Kidney capillary endothelial cell (primary cell): ENCODE results near the gene HEATR1.
"Not testable (repeated sequence)": the region's sequence is repeated elsewhere in the genome, so short reads cannot be mapped to it uniquely, and the experiment has no call there.

ENCODE experiments used
- DNase-seq: peaks from one replicate; pipeline ENCODE4 v3.0.0-alpha.2; 2018; ENCODE audit warnings: low spot score

HEATR1 gene

GRCh38 chr1:236603991-236604904, at the start of gene HEATR1:
Gene HEATR1 (minus strand): TSS chr1:236604516. CDS start chr1:236604095, 421 bp downstream.
- DNase-seq: peak; percentile 89

- no peak for DNase-seq
Measured at GRCh38 chr1:236645016-236645680, 40.8 kb upstream of the HEATR1 start.

- no peak for DNase-seq
Measured at GRCh38 chr1:236642763-236643162, 38.4 kb upstream of the HEATR1 start.

- DNase-seq: no peak
Measured at GRCh38 chr1:236639686-236640085, 35.4 kb upstream of the HEATR1 start.

GRCh38 chr1:236638945-236639344, 34.6 kb upstream of the HEATR1 start:
- no peak for DNase-seq

- no peak for DNase-seq
Measured at GRCh38 chr1:236636017-236636416, 31.7 kb upstream of the HEATR1 start.

- DNase-seq: no peak
Measured at GRCh38 chr1:236627727-236628408, 23.6 kb upstream of the HEATR1 start.

- DNase-seq: no peak
Measured at GRCh38 chr1:236623371-236624166, 19.3 kb upstream of the HEATR1 start.

GRCh38 chr1:236622407-236622806, 18.1 kb upstream of the HEATR1 start:
- DNase-seq: no peak

GRCh38 chr1:236619398-236619797, 15.1 kb upstream of the HEATR1 start:
- DNase-seq: no peak

GRCh38 chr1:236618507-236618906, 14.2 kb upstream of the HEATR1 start:
- DNase-seq: no peak

- DNase-seq: no peak
Measured at GRCh38 chr1:236615399-236616148, 11.3 kb upstream of the HEATR1 start.

- no peak for DNase-seq
Measured at GRCh38 chr1:236612349-236612748, 8.0 kb upstream of the HEATR1 start.

- peak; percentile 38 for DNase-seq
Measured at GRCh38 chr1:236608930-236609726, 4.8 kb upstream of the HEATR1 start.

GRCh38 chr1:236607597-236607996, 3.3 kb upstream of the HEATR1 start:
- DNase-seq: not testable (repeated sequence)

- no peak for DNase-seq
Measured at GRCh38 chr1:236604905-236605806, 840 bp upstream of the HEATR1 start.

- no peak for DNase-seq
Measured at GRCh38 chr1:236602171-236602570, 2.1 kb downstream of the HEATR1 start.

- DNase-seq: no peak
Measured at GRCh38 chr1:236590553-236591150, 13.7 kb downstream of the HEATR1 start.

- no peak for DNase-seq
Measured at GRCh38 chr1:236589531-236589930, 14.8 kb downstream of the HEATR1 start.
